UCSD-AML1 (cell line): ENCODE data around the gene HNRNPA3.
A peak's percentile ranks its signal among the peaks of the same experiment; 100 is the strongest.
"Not testable (repeated sequence)": the region's sequence is repeated elsewhere in the genome, so short reads cannot be mapped to it uniquely, and the experiment has no call there.

Experiments
- DNase-seq: peaks from one replicate; lab custom pipeline; 2025; ENCODE audit not compliant: unreplicated experiment; lab: John Stamatoyannopoulos, UW

Gene HNRNPA3

DNA sequence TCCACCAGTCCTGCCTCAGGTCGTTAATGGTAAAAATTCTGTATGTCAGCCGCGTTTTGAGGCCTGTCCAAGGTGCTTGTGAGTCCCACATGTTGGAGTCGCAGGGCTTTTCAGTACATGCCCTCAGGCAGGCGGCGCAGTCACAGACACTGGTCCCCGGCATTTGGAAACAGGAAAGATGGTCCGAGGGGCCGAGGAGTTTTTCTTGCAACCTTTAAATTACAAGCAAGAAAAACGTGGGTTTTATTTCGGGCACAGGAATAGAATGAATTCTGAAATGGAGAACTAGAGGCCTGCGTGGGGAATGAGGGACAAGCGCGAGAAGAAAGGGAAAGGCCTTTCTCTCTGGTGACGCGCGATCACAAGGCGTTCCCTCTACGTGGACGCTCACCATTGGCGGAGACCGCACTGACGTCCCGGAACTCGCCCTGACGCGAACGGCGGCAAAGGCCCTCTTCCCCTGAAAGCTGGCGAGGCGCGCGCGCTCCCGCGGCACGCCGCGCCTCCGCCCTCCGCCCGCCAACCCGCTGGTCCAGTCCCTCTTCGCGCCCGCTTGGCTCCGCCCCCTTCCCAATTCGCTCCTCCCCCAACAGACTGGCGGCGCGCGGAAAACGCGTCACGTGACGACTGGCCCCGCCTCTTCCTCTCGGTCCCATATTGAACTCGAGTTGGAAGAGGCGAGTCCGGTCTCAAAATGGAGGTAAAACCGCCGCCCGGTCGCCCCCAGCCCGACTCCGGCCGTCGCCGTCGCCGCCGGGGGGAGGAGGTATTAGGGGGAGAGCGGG is at the start of gene HNRNPA3:
TSS of gene HNRNPA3 (plus strand) at position 689 of the 785 bp plus-strand sequence. CDS start at position 695, 6 bp downstream.
- peak; percentile 100 for DNase-seq

- no peak for DNase-seq
Measured at GRCh38 chr2:177164131-177164530, 48.5 kb upstream of the HNRNPA3 start.

DNA sequence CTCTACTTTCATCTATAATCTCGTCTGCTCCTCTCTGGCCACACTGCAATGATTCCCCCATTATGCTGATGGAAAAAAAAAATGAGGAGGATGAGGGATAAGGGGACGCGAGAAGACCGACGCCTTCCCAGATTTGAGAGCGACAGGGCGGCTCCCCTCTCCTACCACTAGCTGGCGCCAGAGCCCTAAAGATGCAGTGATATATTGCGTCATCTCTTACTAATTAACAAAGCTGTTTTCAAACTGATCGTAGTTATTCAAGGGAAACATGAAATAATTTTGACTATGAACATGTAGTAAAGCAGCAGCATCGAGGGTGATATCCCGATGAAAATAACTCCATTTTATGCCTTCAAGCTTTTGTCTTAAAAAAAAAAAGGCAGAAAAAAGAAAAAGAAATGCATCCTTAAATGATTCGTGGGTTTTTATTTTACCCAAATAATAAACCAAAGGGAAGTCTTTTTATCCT is 48.0 kb upstream of the HNRNPA3 start:
- DNase-seq: peak; percentile 77

- peak; percentile 38 for DNase-seq
Measured at GRCh38 chr2:177165061-177165583, 47.5 kb upstream of the HNRNPA3 start.

GRCh38 chr2:177165721-177166711 is 46.6 kb upstream of the HNRNPA3 start:
- DNase-seq: no peak

DNA sequence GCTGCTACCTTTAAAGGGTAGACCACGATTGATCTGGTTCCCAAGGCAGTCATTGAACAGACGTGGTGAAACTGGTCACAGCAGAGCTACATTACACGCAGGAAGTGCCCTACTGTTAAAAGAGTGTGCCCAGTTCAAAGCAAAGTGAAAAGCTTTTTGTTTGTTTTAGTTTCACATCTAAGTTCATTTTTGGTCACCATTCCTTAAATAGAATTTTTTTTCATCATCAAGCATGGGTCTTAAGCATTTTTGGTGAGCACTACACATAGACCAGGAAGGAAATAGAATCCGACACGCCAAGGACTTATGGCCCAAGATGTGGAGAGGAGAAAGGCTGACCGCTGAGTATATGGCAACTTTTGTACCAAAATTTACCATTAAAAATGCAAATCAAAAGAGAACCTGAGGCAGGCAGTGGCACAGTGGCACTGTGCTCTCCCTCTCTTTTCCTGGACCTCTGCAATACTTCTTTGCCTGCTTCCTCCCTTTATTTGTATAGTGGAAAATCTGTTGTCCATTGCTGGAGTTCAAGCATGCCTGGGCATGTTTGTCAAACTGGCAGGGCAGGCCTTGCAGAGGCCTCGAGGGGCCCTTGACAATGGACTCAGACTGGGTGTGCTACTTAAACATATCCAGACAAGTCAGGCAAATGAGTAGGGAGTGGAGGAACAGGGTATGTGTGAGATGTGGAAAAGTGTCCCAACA is 42.6 kb upstream of the HNRNPA3 start:
- no peak for DNase-seq

DNA sequence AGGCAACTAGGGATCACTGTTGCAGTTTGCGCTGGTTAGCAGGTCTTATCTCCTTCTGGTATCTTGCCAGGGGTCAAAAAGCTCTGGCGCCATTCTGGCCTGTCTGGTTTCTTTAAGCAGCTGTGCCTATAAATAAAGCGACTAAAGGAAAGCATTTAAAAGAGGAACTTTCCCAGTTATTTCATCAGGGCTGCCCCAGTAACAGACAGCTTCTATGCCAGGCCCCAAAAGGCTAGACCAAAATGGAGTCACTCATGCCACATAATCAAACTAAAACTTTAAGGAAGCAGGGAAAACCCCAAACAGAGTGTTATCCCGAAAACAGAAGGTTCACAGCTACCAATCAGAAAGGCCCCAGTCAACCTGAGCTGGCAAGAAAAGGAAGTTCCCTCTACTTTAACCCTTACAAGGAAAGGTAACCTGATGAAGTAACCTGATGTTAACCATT is 41.2 kb upstream of the HNRNPA3 start:
- DNase-seq: peak; percentile 22

DNA sequence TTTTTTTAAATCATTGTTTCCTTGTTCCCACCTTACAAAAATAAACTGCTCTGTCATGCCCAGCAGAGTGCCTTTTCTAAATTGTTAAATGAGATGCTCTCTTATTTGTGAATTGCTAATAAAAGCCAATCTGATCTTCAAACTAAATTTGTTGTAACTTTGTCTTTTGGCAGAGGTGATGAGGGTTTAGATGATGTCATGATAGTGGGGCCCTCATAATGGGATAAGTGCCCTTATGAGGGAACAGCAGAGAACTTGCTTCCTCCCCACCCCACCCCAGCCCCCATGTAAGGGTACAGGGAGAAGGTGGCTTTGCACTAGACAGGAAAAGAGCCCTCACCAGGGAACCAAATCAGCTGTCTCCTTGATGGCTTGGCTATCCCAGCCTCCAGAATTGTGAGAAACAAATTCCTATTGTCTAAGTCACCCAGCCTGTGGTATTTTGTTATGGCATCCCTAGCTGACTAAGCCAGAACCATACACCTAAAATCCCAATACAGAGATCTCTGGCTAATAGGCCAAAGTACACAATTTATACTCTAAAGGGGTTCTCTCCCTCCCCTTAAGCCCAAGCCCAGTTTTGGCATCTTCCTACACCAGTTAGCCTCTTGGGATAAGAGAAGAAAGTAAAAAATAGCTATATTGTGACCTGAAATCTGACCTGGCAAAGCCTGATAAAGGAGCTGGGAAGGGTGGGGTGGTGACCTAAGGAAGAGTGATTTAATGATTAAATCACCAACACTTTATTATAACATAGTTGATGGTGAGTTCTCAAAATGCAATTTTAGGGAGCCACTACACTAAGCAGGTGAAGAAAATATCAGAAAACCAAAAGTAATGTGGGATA is 40.3 kb upstream of the HNRNPA3 start:
- DNase-seq: no peak

DNA sequence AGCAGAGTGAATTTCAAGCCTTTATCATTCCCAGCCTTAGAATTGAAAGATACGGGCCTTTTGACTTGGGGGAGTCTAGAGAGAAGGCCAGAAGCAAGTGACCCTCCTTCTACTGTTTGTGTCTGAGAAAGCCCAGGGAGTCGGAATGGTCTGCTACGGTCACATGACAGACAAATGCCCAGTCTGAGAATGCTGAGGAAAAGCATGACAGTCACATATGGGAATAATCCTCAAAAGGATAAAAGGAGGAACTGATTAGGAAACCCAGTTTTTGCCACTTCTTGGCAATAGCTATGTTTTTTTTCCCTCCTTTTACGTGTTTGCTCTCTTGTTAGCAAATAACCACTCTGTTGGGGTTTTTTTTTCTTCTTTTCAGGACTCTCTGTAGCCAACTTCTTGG is 38.1 kb upstream of the HNRNPA3 start:
- no peak for DNase-seq

- no peak for DNase-seq
Measured at GRCh38 chr2:177175917-177176668, 36.5 kb upstream of the HNRNPA3 start.

GRCh38 chr2:177178797-177179196 is 33.8 kb upstream of the HNRNPA3 start:
- no peak for DNase-seq

- DNase-seq: no peak
Measured at GRCh38 chr2:177179227-177179626, 33.4 kb upstream of the HNRNPA3 start.

DNA sequence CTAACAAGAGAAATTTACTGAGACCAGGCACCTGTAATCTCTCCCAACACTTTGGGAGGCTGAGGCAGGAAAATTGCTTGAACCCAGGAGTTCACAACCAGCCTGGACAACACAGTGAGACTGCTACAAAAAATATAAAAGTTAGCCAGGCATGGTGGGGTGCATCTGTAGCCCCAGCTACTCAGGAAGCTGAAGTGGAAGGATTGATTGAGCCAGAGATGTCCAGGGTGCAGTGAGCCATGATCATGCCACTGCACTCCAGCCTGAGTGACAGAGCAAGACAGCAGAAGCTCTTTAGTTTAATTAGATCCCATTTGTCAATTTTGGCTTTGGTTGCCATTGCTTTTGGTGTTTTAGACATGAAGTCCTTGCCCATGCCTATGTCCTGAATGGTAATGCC is 32.9 kb upstream of the HNRNPA3 start:
- DNase-seq: not testable (repeated sequence)

DNA sequence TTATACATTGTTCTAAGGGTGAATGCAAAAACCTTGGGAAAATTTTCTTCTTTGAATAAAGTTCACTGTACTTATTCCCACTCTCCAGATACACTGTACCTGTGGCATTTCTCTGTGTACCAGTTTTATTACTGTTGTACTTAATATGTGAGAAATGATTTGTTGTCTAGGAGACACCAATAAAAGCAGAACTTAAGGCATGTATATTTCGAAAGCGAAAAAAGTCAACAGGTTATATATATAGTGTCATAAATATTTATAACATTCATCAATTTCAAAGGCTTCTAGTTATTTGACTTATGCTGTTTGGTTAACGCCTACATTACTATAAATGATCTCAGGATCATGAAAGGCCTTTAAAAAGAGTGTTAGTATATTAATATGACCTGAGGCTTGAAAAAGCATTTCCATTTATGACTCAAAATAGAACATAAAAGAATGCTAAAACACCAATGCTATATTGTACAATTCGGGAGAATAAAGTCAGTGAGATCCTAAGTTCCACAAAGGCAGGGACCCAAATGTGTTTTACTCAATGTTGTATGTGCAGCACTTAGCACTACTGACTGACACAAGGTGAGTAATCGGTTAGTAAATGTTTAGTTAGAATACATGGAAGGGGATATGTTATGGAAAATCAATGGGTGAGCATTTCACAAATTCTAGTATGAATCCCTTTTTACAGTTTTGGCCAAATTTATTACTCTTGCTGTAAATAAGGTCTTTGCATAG is 32.2 kb upstream of the HNRNPA3 start:
- DNase-seq: no peak

GRCh38 chr2:177183860-177184259 is 28.7 kb upstream of the HNRNPA3 start:
- no peak for DNase-seq

GRCh38 chr2:177184606-177185005 is 28.0 kb upstream of the HNRNPA3 start:
- DNase-seq: no peak

DNA sequence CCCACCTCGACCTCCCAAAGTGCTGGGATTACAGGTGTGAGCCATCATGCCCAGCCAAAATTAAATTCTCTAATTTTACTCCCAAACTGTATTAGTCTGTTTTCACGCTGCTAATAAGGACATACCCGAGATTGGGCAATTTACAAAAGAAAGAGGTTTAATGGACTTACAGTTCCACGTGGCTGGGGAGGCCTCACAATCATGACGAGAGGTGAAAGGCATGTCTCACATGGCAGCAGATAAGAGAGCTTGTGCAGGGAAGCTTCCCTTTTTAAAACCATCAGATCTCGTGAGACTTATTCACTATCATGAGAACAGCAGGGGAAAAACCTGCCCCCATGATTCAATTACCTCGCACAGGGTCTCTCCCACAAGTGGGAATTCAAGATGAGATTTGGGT is 26.6 kb upstream of the HNRNPA3 start:
- not testable (repeated sequence) for DNase-seq

- no peak for DNase-seq
Measured at GRCh38 chr2:177187631-177188312, 24.8 kb upstream of the HNRNPA3 start.
